ENCODE data around the gene POLR1G.

DNA sequence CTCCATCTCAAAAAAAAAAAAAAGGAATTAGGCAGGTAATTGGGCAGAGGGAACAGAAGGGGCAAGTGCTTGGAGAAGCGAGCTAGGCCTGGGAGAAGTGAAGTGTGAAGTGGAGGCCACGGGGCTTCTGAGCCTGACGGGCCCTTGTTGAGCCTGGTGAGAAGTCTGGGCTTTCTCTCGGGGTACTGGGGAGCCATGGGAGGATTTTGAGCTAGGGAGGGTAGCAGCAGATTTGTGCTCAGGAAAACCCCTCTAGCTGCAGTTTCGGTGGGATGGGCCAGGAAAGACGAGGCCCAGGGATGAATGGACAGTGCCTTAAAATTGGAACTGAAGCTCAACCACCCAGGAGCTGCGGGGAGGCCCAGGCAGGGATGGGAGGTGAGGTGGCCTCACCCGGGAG is 8.0 kb downstream of the POLR1G start:
- TF ChIP-seq, protein P1, sequence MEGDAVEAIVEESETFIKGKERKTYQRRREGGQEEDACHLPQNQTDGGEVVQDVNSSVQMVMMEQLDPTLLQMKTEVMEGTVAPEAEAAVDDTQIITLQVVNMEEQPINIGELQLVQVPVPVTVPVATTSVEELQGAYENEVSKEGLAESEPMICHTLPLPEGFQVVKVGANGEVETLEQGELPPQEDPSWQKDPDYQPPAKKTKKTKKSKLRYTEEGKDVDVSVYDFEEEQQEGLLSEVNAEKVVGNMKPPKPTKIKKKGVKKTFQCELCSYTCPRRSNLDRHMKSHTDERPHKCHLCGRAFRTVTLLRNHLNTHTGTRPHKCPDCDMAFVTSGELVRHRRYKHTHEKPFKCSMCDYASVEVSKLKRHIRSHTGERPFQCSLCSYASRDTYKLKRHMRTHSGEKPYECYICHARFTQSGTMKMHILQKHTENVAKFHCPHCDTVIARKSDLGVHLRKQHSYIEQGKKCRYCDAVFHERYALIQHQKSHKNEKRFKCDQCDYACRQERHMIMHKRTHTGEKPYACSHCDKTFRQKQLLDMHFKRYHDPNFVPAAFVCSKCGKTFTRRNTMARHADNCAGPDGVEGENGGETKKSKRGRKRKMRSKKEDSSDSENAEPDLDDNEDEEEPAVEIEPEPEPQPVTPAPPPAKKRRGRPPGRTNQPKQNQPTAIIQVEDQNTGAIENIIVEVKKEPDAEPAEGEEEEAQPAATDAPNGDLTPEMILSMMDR (IDR thresholded peaks at IDR 0.05 in 2 of 3, conservative IDR thresholded peaks at IDR 0.05 in 1 of 3; ENCODE audit: borderline replicate concordance in 1 of 3, insufficient read depth in 1 of 3, low read depth in 2 of 3, low read length in 2 of 3), result no peak
- TF ChIP-seq, protein P2, sequence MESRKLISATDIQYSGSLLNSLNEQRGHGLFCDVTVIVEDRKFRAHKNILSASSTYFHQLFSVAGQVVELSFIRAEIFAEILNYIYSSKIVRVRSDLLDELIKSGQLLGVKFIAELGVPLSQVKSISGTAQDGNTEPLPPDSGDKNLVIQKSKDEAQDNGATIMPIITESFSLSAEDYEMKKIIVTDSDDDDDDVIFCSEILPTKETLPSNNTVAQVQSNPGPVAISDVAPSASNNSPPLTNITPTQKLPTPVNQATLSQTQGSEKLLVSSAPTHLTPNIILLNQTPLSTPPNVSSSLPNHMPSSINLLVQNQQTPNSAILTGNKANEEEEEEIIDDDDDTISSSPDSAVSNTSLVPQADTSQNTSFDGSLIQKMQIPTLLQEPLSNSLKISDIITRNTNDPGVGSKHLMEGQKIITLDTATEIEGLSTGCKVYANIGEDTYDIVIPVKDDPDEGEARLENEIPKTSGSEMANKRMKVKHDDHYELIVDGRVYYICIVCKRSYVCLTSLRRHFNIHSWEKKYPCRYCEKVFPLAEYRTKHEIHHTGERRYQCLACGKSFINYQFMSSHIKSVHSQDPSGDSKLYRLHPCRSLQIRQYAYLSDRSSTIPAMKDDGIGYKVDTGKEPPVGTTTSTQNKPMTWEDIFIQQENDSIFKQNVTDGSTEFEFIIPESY (IDR thresholded peaks at IDR 0.05; ENCODE audit: extremely low read depth, insufficient replicate concordance, low read length), result no peak

All from HCT116 (cell line).